HL-60 (cell line): Measurements from ENCODE around the gene TCEA2.

ENCODE experiments used
- GABPA ChIP-seq: IDR thresholded peaks from 2 replicates; pipeline ENCODE4 v1.6.1; 2012; ENCODE audit warnings: low read depth
- POLR2AphosphoS5 ChIP-seq: IDR thresholded peaks from 2 replicates; pipeline ENCODE4 v1.6.1; 2012; ENCODE audit warnings: low read depth
- TF ChIP-seq, protein P1 (sequence below): IDR thresholded peaks from one replicate; pipeline ENCODE4 v1.5.1; 2011; ENCODE audit warnings: low read length, control low read depth, inconsistent platforms; ENCODE audit not compliant: insufficient read depth
- TF ChIP-seq, protein P2 (sequence below): IDR thresholded peaks from 2 replicates; pipeline ENCODE4 v1.6.1; 2012; ENCODE audit warnings: low read depth; ENCODE audit not compliant: insufficient replicate concordance

DNA sequence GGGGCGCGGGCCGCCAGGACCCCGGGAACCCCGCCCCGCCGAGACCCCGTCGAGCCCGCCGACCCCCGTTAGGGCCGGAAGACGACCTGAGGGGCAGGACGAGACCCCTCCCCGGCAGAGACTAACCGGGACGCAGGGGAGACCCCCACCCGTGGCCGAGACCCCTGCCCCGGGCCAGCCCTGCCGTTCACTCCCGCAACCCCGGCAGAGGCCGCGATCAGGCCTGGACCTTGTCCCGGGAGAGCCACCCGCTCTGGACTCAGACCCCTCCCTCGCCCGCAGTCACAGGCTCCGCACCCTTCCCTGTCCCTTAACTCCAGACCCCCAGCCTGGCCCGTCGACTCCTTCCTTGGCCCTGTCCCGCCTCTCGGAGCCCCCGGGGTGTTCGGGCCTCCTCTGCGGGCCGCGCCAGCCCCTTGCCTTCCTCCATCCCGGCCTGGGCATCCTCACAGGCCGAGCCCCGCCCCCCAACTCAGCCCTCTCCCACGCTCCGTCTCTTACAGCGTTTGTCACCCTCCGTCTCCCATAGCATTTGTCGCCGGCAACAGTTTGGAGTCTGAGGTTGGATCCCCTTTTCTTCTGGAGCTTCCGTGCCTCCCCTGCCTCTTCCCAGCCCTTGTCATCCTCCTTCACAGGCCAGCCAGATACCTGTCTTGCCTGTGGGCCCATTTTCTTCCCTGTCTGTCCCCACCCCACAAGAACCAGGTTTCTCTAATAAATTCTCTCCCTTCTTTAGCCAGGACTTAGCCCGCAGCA, 569 bp downstream of the TCEA2 start:
- TF ChIP-seq, protein P1, sequence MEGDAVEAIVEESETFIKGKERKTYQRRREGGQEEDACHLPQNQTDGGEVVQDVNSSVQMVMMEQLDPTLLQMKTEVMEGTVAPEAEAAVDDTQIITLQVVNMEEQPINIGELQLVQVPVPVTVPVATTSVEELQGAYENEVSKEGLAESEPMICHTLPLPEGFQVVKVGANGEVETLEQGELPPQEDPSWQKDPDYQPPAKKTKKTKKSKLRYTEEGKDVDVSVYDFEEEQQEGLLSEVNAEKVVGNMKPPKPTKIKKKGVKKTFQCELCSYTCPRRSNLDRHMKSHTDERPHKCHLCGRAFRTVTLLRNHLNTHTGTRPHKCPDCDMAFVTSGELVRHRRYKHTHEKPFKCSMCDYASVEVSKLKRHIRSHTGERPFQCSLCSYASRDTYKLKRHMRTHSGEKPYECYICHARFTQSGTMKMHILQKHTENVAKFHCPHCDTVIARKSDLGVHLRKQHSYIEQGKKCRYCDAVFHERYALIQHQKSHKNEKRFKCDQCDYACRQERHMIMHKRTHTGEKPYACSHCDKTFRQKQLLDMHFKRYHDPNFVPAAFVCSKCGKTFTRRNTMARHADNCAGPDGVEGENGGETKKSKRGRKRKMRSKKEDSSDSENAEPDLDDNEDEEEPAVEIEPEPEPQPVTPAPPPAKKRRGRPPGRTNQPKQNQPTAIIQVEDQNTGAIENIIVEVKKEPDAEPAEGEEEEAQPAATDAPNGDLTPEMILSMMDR, result no peak
- TF ChIP-seq POLR2AphosphoS5 (no peak), GABPA (no peak)
- TF ChIP-seq, protein P2, sequence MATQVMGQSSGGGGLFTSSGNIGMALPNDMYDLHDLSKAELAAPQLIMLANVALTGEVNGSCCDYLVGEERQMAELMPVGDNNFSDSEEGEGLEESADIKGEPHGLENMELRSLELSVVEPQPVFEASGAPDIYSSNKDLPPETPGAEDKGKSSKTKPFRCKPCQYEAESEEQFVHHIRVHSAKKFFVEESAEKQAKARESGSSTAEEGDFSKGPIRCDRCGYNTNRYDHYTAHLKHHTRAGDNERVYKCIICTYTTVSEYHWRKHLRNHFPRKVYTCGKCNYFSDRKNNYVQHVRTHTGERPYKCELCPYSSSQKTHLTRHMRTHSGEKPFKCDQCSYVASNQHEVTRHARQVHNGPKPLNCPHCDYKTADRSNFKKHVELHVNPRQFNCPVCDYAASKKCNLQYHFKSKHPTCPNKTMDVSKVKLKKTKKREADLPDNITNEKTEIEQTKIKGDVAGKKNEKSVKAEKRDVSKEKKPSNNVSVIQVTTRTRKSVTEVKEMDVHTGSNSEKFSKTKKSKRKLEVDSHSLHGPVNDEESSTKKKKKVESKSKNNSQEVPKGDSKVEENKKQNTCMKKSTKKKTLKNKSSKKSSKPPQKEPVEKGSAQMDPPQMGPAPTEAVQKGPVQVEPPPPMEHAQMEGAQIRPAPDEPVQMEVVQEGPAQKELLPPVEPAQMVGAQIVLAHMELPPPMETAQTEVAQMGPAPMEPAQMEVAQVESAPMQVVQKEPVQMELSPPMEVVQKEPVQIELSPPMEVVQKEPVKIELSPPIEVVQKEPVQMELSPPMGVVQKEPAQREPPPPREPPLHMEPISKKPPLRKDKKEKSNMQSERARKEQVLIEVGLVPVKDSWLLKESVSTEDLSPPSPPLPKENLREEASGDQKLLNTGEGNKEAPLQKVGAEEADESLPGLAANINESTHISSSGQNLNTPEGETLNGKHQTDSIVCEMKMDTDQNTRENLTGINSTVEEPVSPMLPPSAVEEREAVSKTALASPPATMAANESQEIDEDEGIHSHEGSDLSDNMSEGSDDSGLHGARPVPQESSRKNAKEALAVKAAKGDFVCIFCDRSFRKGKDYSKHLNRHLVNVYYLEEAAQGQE, result no peak
